GM19452 (cell line): ENCODE results near the gene NPAS2.

Experiments
- ATAC-seq: cut with Tn5 transposase; IDR thresholded peaks from one replicate; pipeline ENCODE4 v1.9.1; 2021; ENCODE audit not compliant: unreplicated experiment

The NPAS2 gene

GRCh38 chr2:100852999-100853908 lies 33.3 kb downstream of the NPAS2 start:
- no peak for ATAC-seq

- no peak for ATAC-seq
Measured at GRCh38 chr2:100853909-100854810, 34.2 kb downstream of the NPAS2 start.

GRCh38 chr2:100855084-100855483 lies 35.1 kb downstream of the NPAS2 start:
- ATAC-seq: no peak

- ATAC-seq: no peak
Measured at GRCh38 chr2:100855606-100856005, 35.7 kb downstream of the NPAS2 start.

GRCh38 chr2:100856732-100857131 lies 36.8 kb downstream of the NPAS2 start:
- ATAC-seq: no peak

- no peak for ATAC-seq
Measured at GRCh38 chr2:100857341-100857740, 37.4 kb downstream of the NPAS2 start.

- no peak for ATAC-seq
Measured at GRCh38 chr2:100857915-100858314, 38.0 kb downstream of the NPAS2 start.

GRCh38 chr2:100859902-100860301 lies 40.0 kb downstream of the NPAS2 start:
- ATAC-seq: no peak

GRCh38 chr2:100861340-100861739 lies 41.4 kb downstream of the NPAS2 start:
- no peak for ATAC-seq

GRCh38 chr2:100862081-100862480 lies 42.1 kb downstream of the NPAS2 start:
- ATAC-seq: no peak

- no peak for ATAC-seq
Measured at GRCh38 chr2:100865816-100866460, 46.0 kb downstream of the NPAS2 start.

- ATAC-seq: no peak
Measured at GRCh38 chr2:100868083-100868482, 48.1 kb downstream of the NPAS2 start.

- ATAC-seq: no peak
Measured at GRCh38 chr2:100869120-100869519, 49.2 kb downstream of the NPAS2 start.

- no peak for ATAC-seq
Measured at GRCh38 chr2:100870652-100871531, 51.0 kb downstream of the NPAS2 start.

GRCh38 chr2:100875516-100876230 lies 55.7 kb downstream of the NPAS2 start:
- ATAC-seq: no peak

- no peak for ATAC-seq
Measured at GRCh38 chr2:100876231-100876860, 56.4 kb downstream of the NPAS2 start.

GRCh38 chr2:100877555-100877954 lies 57.6 kb downstream of the NPAS2 start:
- no peak for ATAC-seq

GRCh38 chr2:100878000-100878791 lies 58.3 kb downstream of the NPAS2 start:
- ATAC-seq: no peak
